Cardiac muscle cell (in vitro differentiated cells and primary cell): ENCODE measurements around the gene PRR30. TPM values are rescaled to one million over a fixed set of nuclear protein-coding genes. Genes with fewer than 3 reads are reported as not detected.
A peak's percentile ranks its signal among the peaks of the same experiment; 100 is the strongest.

ENCODE experiments used
- DNase-seq, 2 donors: peaks; one replicate each; pipeline versions ENCODE4 v3.0.0 to v3.0.0-alpha.2; 2010 to 2017; ENCODE audit warnings: low read depth in 1 of 2, low spot score in 1 of 2
- H3K27ac ChIP-seq: fragments of 200-600 bp; sonication (generic); 2 replicates; pipeline ENCODE4 v1.5.1; 2016
- H3K27me3 ChIP-seq: fragments of 200-600 bp; sonication (generic); 2 replicates; pipeline ENCODE4 v1.6.0; 2016; ENCODE audit warnings: control low read depth
- H3K36me3 ChIP-seq: fragments of 200-600 bp; sonication (generic); 2 replicates; pipeline ENCODE4 v1.5.1; 2016; ENCODE audit warnings: control low read depth
- H3K4me1 ChIP-seq: fragments of 200-600 bp; sonication (generic); 2 replicates; pipeline ENCODE4 v1.8.1; 2017; ENCODE audit warnings: low read depth, mild to moderate bottlenecking, mixed run types
- H3K4me3 ChIP-seq: fragments of 200-600 bp; sonication (generic); 2 replicates; pipeline ENCODE4 v1.5.1; 2016; ENCODE audit warnings: mild to moderate bottlenecking
- H3K9me3 ChIP-seq: fragments of 200-600 bp; sonication (generic); 2 replicates; pipeline ENCODE4 v1.5.1; 2017; ENCODE audit warnings: low read depth, mild to moderate bottlenecking, control low read depth
- CTCF ChIP-seq: IDR thresholded peaks from 2 replicates; pipeline ENCODE4 v1.5.1; 2012; ENCODE audit warnings: low read depth, mild to moderate bottlenecking, low read length
- polyA plus RNA-seq: library from polyadenylated mRNA; unstranded; fragments of >200 nt; fragmentation: Nextera tagmentation; extraction: Ambion mirVana; gene quantifications from 2 replicates; pipeline ENCODE4 v1.2.1, GENCODE V29; 2016
- total RNA-seq: library from RNA; depleted of rRNA; stranded (reverse); fragments of >200 nt; gene quantifications from 2 replicates; pipeline ENCODE4 v1.2.3, GENCODE V29; 2016

PRR30 gene
- total and polyA plus RNA-seq, 2 experiments from 2014 or later, result not detected

- no peaks in the 10 kb centered on the region for H3K36me3 ChIP-seq
- H3K9me3 ChIP-seq, result no peaks in the 10 kb centered on the region
- H3K27me3 ChIP-seq, result no peaks in the 10 kb centered on the region
- DNase-seq, result no peak
- no peak for TF ChIP-seq CTCF
- H3K27ac ChIP-seq, result peak overlapping the region; percentile 20
- H3K4me1 ChIP-seq, result peaks cover 11% of the 10 kb centered on the region
- H3K4me3 ChIP-seq, result no peak overlapping the region
Measured at GRCh38 chr2:27089111-27089954, 49.9 kb downstream of the PRR30 start.

GRCh38 chr2:27088634-27089033, 50.6 kb downstream of the PRR30 start:
- no peaks in the 10 kb centered on the region for H3K36me3 ChIP-seq
- peak in 1 of 2 donors; percentile 65 for DNase-seq

GRCh38 chr2:27087823-27088410, 51.3 kb downstream of the PRR30 start:
- no peaks in the 10 kb centered on the region for H3K27me3 ChIP-seq
- no peak overlapping the region for H3K4me3 ChIP-seq
- peak overlapping the region; percentile 20 for H3K27ac ChIP-seq
- no peaks in the 10 kb centered on the region for H3K9me3 ChIP-seq
- H3K4me1 ChIP-seq, result peaks cover 11% of the 10 kb centered on the region
- H3K36me3 ChIP-seq, result no peaks in the 10 kb centered on the region
- no peak for DNase-seq
- no peak for TF ChIP-seq CTCF

More at GRCh38 chr2:27088634-27089033, 50.6 kb downstream of the PRR30 start:
- no peaks in the 10 kb centered on the region for H3K9me3 ChIP-seq
- peak overlapping the region; percentile 20 for H3K27ac ChIP-seq
- no peak overlapping the region for H3K4me3 ChIP-seq
- no peak for TF ChIP-seq CTCF
- H3K4me1 ChIP-seq, result peaks cover 11% of the 10 kb centered on the region
- H3K27me3 ChIP-seq, result no peaks in the 10 kb centered on the region

Other genes with a start within 250 kb of the PRR30 start
- 75.9 and 143 TPM in 2 replicates for gene MAPRE3, start 168.8 kb downstream of the PRR30 start, total RNA-seq
- gene MAPRE3, start 168.8 kb downstream of the PRR30 start, polyA plus RNA-seq, result 212 TPM in 2 replicates
- 38.9 and 48.5 TPM in 2 replicates for gene TMEM214, start 106.4 kb downstream of the PRR30 start, total RNA-seq
- 46.9 and 66.3 TPM in 2 replicates for gene TMEM214, start 106.4 kb downstream of the PRR30 start, polyA plus RNA-seq
- gene AGBL5, start 87.7 kb downstream of the PRR30 start, total RNA-seq, result 52.0 and 52.5 TPM in 2 replicates
- 67.0 and 77.7 TPM in 2 replicates for gene AGBL5, start 87.7 kb downstream of the PRR30 start, polyA plus RNA-seq
- 289 and 303 TPM in 2 replicates for gene OST4, start 67.8 kb downstream of the PRR30 start, total RNA-seq
- 768 and 779 TPM in 2 replicates for gene OST4, start 67.8 kb downstream of the PRR30 start, polyA plus RNA-seq
- gene EMILIN1, start 60.8 kb downstream of the PRR30 start, total RNA-seq, result 18.5 and 20.2 TPM in 2 replicates
- 12.2 and 15.6 TPM in 2 replicates for gene EMILIN1, start 60.8 kb downstream of the PRR30 start, polyA plus RNA-seq
- gene KHK, start 52.6 kb downstream of the PRR30 start, total RNA-seq, result 9.0 and 9.6 TPM in 2 replicates
- gene KHK, start 52.6 kb downstream of the PRR30 start, polyA plus RNA-seq, result 12.9 and 19.2 TPM in 2 replicates
- gene CGREF1, start 20.3 kb downstream of the PRR30 start, total RNA-seq, result 0.48 and 1.8 TPM in 2 replicates
- 0.55 and 0.99 TPM in 2 replicates for gene CGREF1, start 20.3 kb downstream of the PRR30 start, polyA plus RNA-seq
- 0.27 and 0.56 TPM in 2 replicates for gene ABHD1, start 15.6 kb downstream of the PRR30 start, total RNA-seq
- 2.0 and 3.2 TPM in 2 replicates for gene ABHD1, start 15.6 kb downstream of the PRR30 start, polyA plus RNA-seq
- 109 and 112 TPM in 2 replicates for gene PREB, start 4.8 kb downstream of the PRR30 start, total RNA-seq
- gene PREB, start 4.8 kb downstream of the PRR30 start, polyA plus RNA-seq, result 91.0 and 130 TPM in 2 replicates
- gene TCF23, start 9.6 kb upstream of the PRR30 start, total RNA-seq, result not detected in 2 replicates
- not detected in 2 replicates for gene TCF23, start 9.6 kb upstream of the PRR30 start, polyA plus RNA-seq
- 177 and 183 TPM in 2 replicates for gene ATRAID, start 72.6 kb upstream of the PRR30 start, total RNA-seq
- gene ATRAID, start 72.6 kb upstream of the PRR30 start, polyA plus RNA-seq, result 290 and 372 TPM in 2 replicates
- gene SLC5A6, start 72.9 kb upstream of the PRR30 start, total RNA-seq, result 28.4 and 42.9 TPM in 2 replicates
- gene SLC5A6, start 72.9 kb upstream of the PRR30 start, polyA plus RNA-seq, result 34.4 and 40.8 TPM in 2 replicates
- gene CAD, start 78.0 kb upstream of the PRR30 start, total RNA-seq, result 31.1 and 51.7 TPM in 2 replicates
- 30.1 and 31.0 TPM in 2 replicates for gene CAD, start 78.0 kb upstream of the PRR30 start, polyA plus RNA-seq
- gene SLC30A3, start 123.6 kb upstream of the PRR30 start, total RNA-seq, result 75.1 and 84.7 TPM in 2 replicates
- gene SLC30A3, start 123.6 kb upstream of the PRR30 start, polyA plus RNA-seq, result 111 and 139 TPM in 2 replicates
- 3.6 and 14.1 TPM in 2 replicates for gene DNAJC5G, start 136.0 kb upstream of the PRR30 start, total RNA-seq
- 4.4 and 7.5 TPM in 2 replicates for gene DNAJC5G, start 136.0 kb upstream of the PRR30 start, polyA plus RNA-seq
- gene TRIM54, start 143.0 kb upstream of the PRR30 start, total RNA-seq, result 53.1 and 65.9 TPM in 2 replicates
- 41.6 and 46.7 TPM in 2 replicates for gene TRIM54, start 143.0 kb upstream of the PRR30 start, polyA plus RNA-seq
- gene UCN, start 169.0 kb upstream of the PRR30 start, total RNA-seq, result 6.6 and 14.8 TPM in 2 replicates
- gene UCN, start 169.0 kb upstream of the PRR30 start, polyA plus RNA-seq, result 3.2 and 5.8 TPM in 2 replicates
- 56.3 and 88.7 TPM in 2 replicates for gene MPV17, start 183.7 kb upstream of the PRR30 start, total RNA-seq
- gene MPV17, start 183.7 kb upstream of the PRR30 start, polyA plus RNA-seq, result 70.8 and 90.5 TPM in 2 replicates
- gene GTF3C2, start 217.4 kb upstream of the PRR30 start, total RNA-seq, result 35.1 and 38.2 TPM in 2 replicates
- 47.7 and 56.8 TPM in 2 replicates for gene GTF3C2, start 217.4 kb upstream of the PRR30 start, polyA plus RNA-seq
- 30.5 and 41.5 TPM in 2 replicates for gene EIF2B4, start 230.9 kb upstream of the PRR30 start, total RNA-seq
- 93.9 and 94.9 TPM in 2 replicates for gene EIF2B4, start 230.9 kb upstream of the PRR30 start, polyA plus RNA-seq
- 91.9 and 141 TPM in 2 replicates for gene SNX17, start 231.2 kb upstream of the PRR30 start, total RNA-seq
- 130 and 135 TPM in 2 replicates for gene SNX17, start 231.2 kb upstream of the PRR30 start, polyA plus RNA-seq
- gene ZNF513, start 241.3 kb upstream of the PRR30 start, total RNA-seq, result 29.7 and 31.7 TPM in 2 replicates
- 32.2 and 35.8 TPM in 2 replicates for gene ZNF513, start 241.3 kb upstream of the PRR30 start, polyA plus RNA-seq